SK-N-MC (cell line): ENCODE measurements around the gene UQCC2.

ENCODE experiments used
- DNase-seq: peaks from one replicate; pipeline ENCODE4 v3.0.0-alpha.2; 2011; ENCODE audit warnings: low read depth, low spot score
- H3K27ac ChIP-seq: fragments of 200-600 bp; sonication (generic); 2 replicates; pipeline ENCODE4 v1.5.1; 2016; ENCODE audit warnings: mixed run types
- H3K36me3 ChIP-seq: fragments of 200-600 bp; sonication (generic); 2 replicates; pipeline ENCODE4 v1.6.1; 2017; ENCODE audit warnings: antibody characterized with exemption, low read length, mixed read lengths; ENCODE audit not compliant: insufficient read depth
- H3K4me3 ChIP-seq: fragments of 200-600 bp; sonication (generic); 2 replicates; pipeline ENCODE4 v1.5.1; 2016
- H3K9ac ChIP-seq: fragments of 200-600 bp; sonication (generic); 2 replicates; pipeline ENCODE4 v1.8.0; 2017; ENCODE audit warnings: mixed run types, mixed read lengths; ENCODE audit not compliant: insufficient read length
- H3K9me3 ChIP-seq: fragments of 200-600 bp; sonication (generic); 2 replicates; pipeline ENCODE4 v1.6.1; 2017; ENCODE audit warnings: low read depth, mild to moderate bottlenecking, antibody characterized with exemption, low read length, moderate library complexity, mixed read lengths
- EZH2 ChIP-seq: fragments of 200-600 bp; sonication (generic); IDR thresholded peaks from one replicate; pipeline ENCODE4 v1.6.1; 2017; ENCODE audit warnings: antibody characterized with exemption
- FOXP2 ChIP-seq: optimal IDR thresholded peaks from 2 replicates; pipeline ENCODE3; 2011; ENCODE audit warnings: mild to moderate bottlenecking, moderate library complexity; ENCODE audit not compliant: insufficient read depth; ENCODE audit errors: extremely low read length, control extremely low read depth
- POLR2AphosphoS5 ChIP-seq: IDR thresholded peaks from 2 replicates; pipeline ENCODE4 v1.6.1; 2012; ENCODE audit warnings: mild to moderate bottlenecking, low read depth, low read length, borderline replicate concordance

UQCC2 gene

DNA sequence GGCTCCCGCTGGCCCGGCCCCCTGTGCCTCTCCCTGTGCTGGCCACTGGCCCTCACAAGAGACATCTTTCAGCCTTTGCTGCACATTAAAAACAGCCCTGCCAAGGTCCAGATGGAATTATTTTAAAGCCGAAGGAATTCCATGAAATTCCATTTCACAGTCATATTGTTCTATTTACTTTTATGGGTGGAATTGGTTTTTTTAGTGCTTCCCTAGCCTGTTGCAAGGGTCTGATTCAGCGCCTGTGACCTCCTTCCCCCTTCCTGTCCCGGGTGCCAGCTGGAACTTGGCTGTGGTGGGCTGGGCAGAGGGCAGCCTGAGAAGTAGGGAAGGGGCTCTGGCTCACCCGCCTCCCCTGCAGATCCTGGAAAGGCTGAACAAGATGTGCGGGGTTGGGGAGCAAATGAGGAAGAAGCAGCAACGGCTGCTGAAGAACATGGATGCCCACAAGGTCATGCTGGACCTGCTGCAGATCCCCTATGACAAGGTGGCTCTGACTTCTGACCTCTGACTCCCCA, 34.3 kb downstream of the UQCC2 start:
- Histone ChIP-seq H3K27ac (no peak overlapping the region), H3K9ac (no peak overlapping the region), H3K36me3 (peaks cover 35% of the 10 kb centered on the region; the same call in 1 of the 2 replicates)

DNA sequence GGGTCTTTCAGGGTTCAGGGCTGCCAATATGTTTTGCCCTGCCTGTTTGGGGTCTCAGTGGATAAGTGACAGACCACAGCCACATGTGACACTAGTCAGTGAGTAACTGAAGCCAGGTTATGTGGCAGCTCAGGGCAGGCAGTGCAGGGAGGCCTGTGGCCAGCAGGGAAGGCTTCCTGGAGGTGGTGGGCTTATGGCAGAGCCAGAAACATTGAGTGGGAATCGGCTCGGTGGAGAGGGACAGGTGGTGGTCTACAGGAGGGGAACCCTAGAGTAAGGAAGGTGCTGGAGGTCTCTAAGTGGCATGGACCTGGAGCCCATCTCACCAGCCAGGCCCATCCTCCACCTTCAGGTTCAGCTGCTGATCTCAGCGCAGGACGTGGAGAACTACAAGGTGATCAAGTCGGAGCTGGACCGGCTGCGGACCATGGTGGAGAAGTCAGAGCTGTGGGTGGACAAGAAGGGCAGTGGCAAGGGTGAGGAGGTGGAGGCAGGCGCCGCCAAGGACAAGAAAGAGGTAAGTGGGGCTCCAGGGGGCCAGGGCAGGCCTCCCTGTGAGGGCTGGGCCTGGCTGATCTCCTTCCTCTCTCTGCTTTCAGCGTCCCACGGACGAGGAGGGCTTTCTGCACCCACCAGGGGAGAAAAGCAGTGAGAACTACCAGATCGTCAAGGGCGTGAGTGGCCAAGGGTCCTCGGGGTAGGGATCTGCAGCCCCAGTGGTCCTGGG, 34.9 kb downstream of the UQCC2 start:
- Histone ChIP-seq H3K4me3 (no peak overlapping the region), H3K36me3 (peaks cover 39% of the 10 kb centered on the region; the same call in 1 of the 2 replicates), H3K9ac (no peak overlapping the region), H3K9me3 (no peaks in the 10 kb centered on the region), H3K27ac (no peak overlapping the region)
- DNase-seq, result no peak
- TF ChIP-seq EZH2 (no peak), FOXP2 (no peak), POLR2AphosphoS5 (no peak)

More for the DNA sequence above, 34.3 kb downstream of the UQCC2 start:
- no peak overlapping the region for H3K4me3 ChIP-seq
- no peaks in the 10 kb centered on the region for H3K9me3 ChIP-seq
- TF ChIP-seq POLR2AphosphoS5, result no peak
- no peak for TF ChIP-seq FOXP2
- TF ChIP-seq EZH2, result no peak
- no peak for DNase-seq

DNA sequence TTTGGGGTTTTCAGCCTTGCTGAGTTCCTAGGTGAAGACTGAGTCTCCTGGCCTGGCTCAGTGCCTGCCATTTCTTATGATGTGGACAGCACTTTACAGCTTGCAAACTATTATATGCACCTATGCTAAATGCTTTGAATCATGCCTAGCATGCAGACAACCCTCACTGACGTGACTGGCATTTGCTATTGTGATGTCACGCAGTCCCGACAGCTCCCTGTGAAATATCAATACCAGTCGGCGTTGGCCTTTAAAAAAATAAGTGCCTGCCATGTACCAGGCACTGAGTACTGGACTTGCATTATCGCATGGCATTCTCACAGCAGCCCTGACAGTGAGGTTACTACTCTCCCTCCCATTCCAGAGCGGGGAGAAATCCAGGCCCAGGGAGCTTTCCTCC, 35.5 kb downstream of the UQCC2 start:
- peaks cover 43% of the 10 kb centered on the region; the same call in 1 of the 2 replicates for H3K36me3 ChIP-seq
- TF ChIP-seq FOXP2 (no peak), POLR2AphosphoS5 (no peak), EZH2 (no peak)
- no peak overlapping the region for H3K4me3 ChIP-seq
- no peaks in the 10 kb centered on the region for H3K9me3 ChIP-seq
- no peak overlapping the region for H3K27ac ChIP-seq
- no peak for DNase-seq
- no peak overlapping the region for H3K9ac ChIP-seq

DNA sequence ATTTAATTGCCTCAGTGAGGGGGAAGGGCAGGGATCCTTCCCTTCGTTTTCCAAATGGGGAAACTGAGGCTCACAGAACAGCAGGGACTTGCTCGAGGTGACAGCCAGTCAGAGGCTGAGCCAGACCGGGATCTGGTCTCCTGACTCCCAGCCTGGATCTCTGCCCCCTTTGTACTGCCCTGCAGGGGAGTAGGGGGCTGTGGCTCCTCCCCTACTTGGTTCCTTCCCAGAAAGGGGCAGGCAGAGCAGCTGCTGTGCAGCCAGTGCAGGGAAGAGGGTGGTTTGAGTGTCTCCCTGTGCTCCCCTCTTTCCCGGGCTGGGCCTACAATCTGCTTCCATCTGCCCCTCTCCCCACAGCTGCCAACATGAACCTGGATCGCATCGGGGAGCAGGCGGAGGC, 37.6 kb downstream of the UQCC2 start:
- TF ChIP-seq FOXP2 (no peak), EZH2 (no peak), POLR2AphosphoS5 (no peak)
- H3K4me3 ChIP-seq, result no peak overlapping the region
- H3K27ac ChIP-seq, result no peak overlapping the region
- no peak for DNase-seq
- peaks cover 43% of the 10 kb centered on the region; the same call in 1 of the 2 replicates for H3K36me3 ChIP-seq
- no peaks in the 10 kb centered on the region for H3K9me3 ChIP-seq
- H3K9ac ChIP-seq, result no peak overlapping the region

DNA sequence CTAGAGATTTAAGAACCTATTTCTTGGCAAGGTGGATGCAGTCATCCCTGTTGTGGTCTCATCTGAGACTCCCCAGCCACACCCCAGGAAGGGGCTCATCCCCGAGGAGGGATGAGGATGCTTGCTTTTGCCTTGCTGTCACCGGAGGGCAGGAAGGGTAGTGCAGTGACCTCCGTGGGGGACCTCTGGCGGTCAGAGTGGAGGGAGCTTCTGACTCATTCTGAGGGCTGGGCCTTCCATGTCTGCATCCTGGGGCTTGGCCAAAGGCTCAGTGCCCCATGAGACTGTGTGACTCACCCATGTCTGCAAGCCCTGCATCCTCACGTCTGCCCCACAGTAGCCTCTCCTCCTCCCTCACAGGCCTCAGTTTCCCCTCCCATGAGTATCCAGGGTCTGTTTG, 38.7 kb downstream of the UQCC2 start:
- H3K36me3 ChIP-seq, result peaks cover 43% of the 10 kb centered on the region; the same call in 1 of the 2 replicates
- no peak overlapping the region for H3K27ac ChIP-seq
- TF ChIP-seq EZH2, result no peak
- TF ChIP-seq FOXP2, result no peak
- no peak for TF ChIP-seq POLR2AphosphoS5
- no peaks in the 10 kb centered on the region for H3K9me3 ChIP-seq
- H3K4me3 ChIP-seq, result no peak overlapping the region
- H3K9ac ChIP-seq, result no peak overlapping the region
- DNase-seq, result no peak

DNA sequence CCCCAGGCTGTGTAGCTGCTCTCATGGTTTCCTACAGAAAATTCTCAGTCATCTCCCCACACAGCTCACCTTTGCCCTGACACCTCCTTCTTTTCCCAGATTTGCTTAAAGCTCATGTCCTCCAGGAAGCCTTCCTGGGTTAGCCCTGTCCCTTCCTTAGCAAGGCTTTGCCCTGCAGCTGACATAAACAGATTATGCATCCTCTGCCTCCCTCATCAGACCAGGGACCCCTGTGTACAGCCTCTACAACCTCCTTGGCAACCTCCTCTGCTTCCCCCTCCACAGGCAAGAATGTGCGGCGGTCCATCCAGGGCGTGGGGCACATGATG, 39.8 kb downstream of the UQCC2 start:
- no peak for TF ChIP-seq EZH2
- TF ChIP-seq FOXP2, result no peak
- no peak for TF ChIP-seq POLR2AphosphoS5
- H3K9ac ChIP-seq, result no peak overlapping the region
- no peaks in the 10 kb centered on the region for H3K9me3 ChIP-seq
- H3K4me3 ChIP-seq, result no peak overlapping the region
- no peak for DNase-seq
- H3K36me3 ChIP-seq, result peaks cover 43% of the 10 kb centered on the region; the same call in 1 of the 2 replicates
- no peak overlapping the region for H3K27ac ChIP-seq

DNA sequence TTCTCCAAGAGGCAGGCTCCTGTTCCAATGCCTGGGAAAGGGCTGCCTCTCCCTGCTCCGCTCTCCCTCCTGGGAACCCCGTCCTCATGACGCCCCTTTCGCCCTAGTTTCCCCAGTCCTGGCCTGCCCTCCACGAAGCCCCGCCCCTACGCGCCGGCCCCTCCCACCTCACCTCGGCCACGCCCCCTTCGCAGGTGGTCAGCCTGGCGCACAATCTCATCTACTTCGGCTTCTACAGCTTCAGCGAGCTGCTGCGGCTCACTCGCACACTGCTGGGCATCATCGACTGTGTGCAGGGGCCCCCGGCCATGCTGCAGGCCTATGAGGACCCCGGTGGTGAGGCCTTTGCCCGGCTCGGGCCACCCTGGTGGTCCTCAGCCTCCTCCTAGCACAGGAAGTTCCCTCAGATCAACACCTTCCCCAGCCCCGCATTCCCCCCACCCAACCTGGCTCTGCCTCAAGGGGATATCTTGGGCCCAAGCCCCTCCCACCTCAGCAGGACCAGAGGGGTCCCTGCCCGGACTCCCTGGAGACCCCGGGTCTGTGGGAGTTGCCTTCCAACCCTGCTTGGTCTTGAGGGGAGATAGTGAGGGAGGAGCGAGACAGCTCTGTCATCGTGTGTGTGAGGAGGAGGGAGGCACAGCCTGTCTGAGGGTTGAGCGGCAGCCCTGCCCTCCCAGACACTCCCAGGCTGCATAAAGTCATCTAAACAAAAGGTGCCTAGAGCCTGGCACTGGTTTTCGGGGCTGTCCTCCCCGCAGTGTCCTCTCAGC, 40.3 kb downstream of the UQCC2 start:
- H3K9me3 ChIP-seq, result no peaks in the 10 kb centered on the region
- H3K27ac ChIP-seq, result no peak overlapping the region
- H3K9ac ChIP-seq, result no peak overlapping the region
- TF ChIP-seq FOXP2, result no peak
- TF ChIP-seq POLR2AphosphoS5, result no peak
- no peak for TF ChIP-seq EZH2
- peaks cover 41% of the 10 kb centered on the region; the same call in 1 of the 2 replicates for H3K36me3 ChIP-seq
- DNase-seq, result no peak
- no peak overlapping the region for H3K4me3 ChIP-seq

DNA sequence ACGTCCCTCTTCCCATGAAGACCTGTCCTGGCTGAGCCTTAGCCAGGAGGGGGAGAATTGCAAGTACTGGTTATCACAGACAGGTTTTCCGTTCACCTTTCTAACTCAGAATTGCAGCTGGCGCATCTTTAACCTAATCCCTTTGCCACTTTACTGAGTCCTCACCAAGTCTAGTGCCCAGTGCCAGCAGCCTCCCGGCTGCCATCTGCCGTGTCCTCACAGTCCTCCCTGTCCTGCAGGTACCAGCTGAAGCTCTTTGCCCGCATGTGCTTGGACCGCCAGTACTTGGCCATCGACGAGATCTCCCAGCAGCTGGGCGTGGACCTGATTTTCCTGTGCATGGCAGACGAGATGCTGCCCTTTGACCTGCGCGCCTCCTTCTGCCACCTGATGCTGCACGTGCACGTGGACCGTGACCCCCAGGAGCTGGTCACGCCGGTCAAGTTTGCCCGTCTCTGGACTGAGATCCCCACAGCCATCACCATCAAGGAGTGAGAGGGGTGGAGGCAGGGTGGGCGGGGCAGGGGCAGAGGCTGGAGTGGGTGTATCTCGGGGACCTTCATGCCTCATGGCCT, 41.3 kb downstream of the UQCC2 start:
- TF ChIP-seq EZH2 (no peak), FOXP2 (no peak), POLR2AphosphoS5 (no peak)
- H3K27ac ChIP-seq, result no peak overlapping the region
- no peak for DNase-seq
- peaks cover 36% of the 10 kb centered on the region; the same call in 1 of the 2 replicates for H3K36me3 ChIP-seq
- H3K9ac ChIP-seq, result no peak overlapping the region
- H3K4me3 ChIP-seq, result no peak overlapping the region
- no peaks in the 10 kb centered on the region for H3K9me3 ChIP-seq
